ENCODE data around the gene ALK.

The ALK gene

GRCh38 chr2:29192526-29192925, 728.9 kb downstream of the ALK start:
- no peak for DNase-seq (ENCODE audit: low read depth)

- no peak for DNase-seq (ENCODE audit: low read depth)
Measured at GRCh38 chr2:29191817-29192216, 729.6 kb downstream of the ALK start.

- DNase-seq (ENCODE audit: low read depth): no peak
Measured at GRCh38 chr2:29189052-29189451, 732.3 kb downstream of the ALK start.

GRCh38 chr2:29187926-29188325, 733.5 kb downstream of the ALK start:
- DNase-seq (ENCODE audit: low read depth): peak; percentile 35

GRCh38 chr2:29186817-29187216, 734.6 kb downstream of the ALK start:
- DNase-seq (ENCODE audit: low read depth): no peak

GRCh38 chr2:29184531-29184930, 736.9 kb downstream of the ALK start:
- no peak for DNase-seq (ENCODE audit: low read depth)

GRCh38 chr2:29182920-29183319, 738.5 kb downstream of the ALK start:
- DNase-seq (ENCODE audit: low read depth): no peak

- no peak for DNase-seq (ENCODE audit: low read depth)
Measured at GRCh38 chr2:29182334-29182733, 739.1 kb downstream of the ALK start.

GRCh38 chr2:29175338-29175737, 746.0 kb downstream of the ALK start:
- DNase-seq (ENCODE audit: low read depth): no peak

GRCh38 chr2:29174937-29175336, 746.4 kb downstream of the ALK start:
- no peak for DNase-seq (ENCODE audit: low read depth)

GRCh38 chr2:29166242-29167039, 754.9 kb downstream of the ALK start:
- peak; percentile 53 for DNase-seq (ENCODE audit: low read depth)

- DNase-seq (ENCODE audit: low read depth): peak; percentile 83
Measured at GRCh38 chr2:29165362-29166241, 755.8 kb downstream of the ALK start.

- DNase-seq (ENCODE audit: low read depth): no peak
Measured at GRCh38 chr2:29164091-29164846, 757.1 kb downstream of the ALK start.

GRCh38 chr2:29162204-29162928, 759.0 kb downstream of the ALK start:
- DNase-seq (ENCODE audit: low read depth): no peak

GRCh38 chr2:29160184-29160583, 761.2 kb downstream of the ALK start:
- no peak for DNase-seq (ENCODE audit: low read depth)

- DNase-seq (ENCODE audit: low read depth): no peak
Measured at GRCh38 chr2:29159125-29159524, 762.3 kb downstream of the ALK start.

GRCh38 chr2:29157131-29157530, 764.3 kb downstream of the ALK start:
- no peak for DNase-seq (ENCODE audit: low read depth)

- peak; percentile 12 for DNase-seq (ENCODE audit: low read depth)
Measured at GRCh38 chr2:29155578-29155977, 765.8 kb downstream of the ALK start.

GRCh38 chr2:29154610-29155009, 766.8 kb downstream of the ALK start:
- DNase-seq (ENCODE audit: low read depth): no peak

GRCh38 chr2:29147963-29148362, 773.4 kb downstream of the ALK start:
- no peak for DNase-seq (ENCODE audit: low read depth)

- DNase-seq (ENCODE audit: low read depth): no peak
Measured at GRCh38 chr2:29146197-29146596, 775.2 kb downstream of the ALK start.

- DNase-seq (ENCODE audit: low read depth): no peak
Measured at GRCh38 chr2:29143657-29144056, 777.7 kb downstream of the ALK start.

Measured in amniotic epithelial cell (primary cell).